ENCODE measurements around the gene TPTE.
"Not testable (repeated sequence)": the region's sequence is repeated elsewhere in the genome, so short reads cannot be mapped to it uniquely, and the experiment has no call there.

The TPTE gene

GRCh38 chr21:10521091-10521598 is at the start of gene TPTE:
TPTE (plus strand) TSS chr21:10521583; CDS start chr21:10538724, 17,141 bp downstream.
- DNase-seq: no peak

GRCh38 chr21:10471999-10472398 is 49.4 kb upstream of the TPTE start:
- not testable (repeated sequence) for DNase-seq

GRCh38 chr21:10477794-10478193 is 43.6 kb upstream of the TPTE start:
- not testable (repeated sequence) for DNase-seq

GRCh38 chr21:10479875-10480274 is 41.5 kb upstream of the TPTE start:
- not testable (repeated sequence) for DNase-seq

- DNase-seq: not testable (repeated sequence)
Measured at GRCh38 chr21:10484864-10485263, 36.5 kb upstream of the TPTE start.

GRCh38 chr21:10490453-10490852 is 30.9 kb upstream of the TPTE start:
- DNase-seq: not testable (repeated sequence)

GRCh38 chr21:10511116-10511515 is 10.3 kb upstream of the TPTE start:
- DNase-seq: no peak

GRCh38 chr21:10516889-10517288 is 4.5 kb upstream of the TPTE start:
- not testable (repeated sequence) for DNase-seq

- not testable (repeated sequence) for DNase-seq
Measured at GRCh38 chr21:10517904-10518303, 3.5 kb upstream of the TPTE start.

- DNase-seq: not testable (repeated sequence)
Measured at GRCh38 chr21:10521835-10522500, 585 bp downstream of the TPTE start.

GRCh38 chr21:10539956-10540355 is 18.6 kb downstream of the TPTE start:
- DNase-seq: no peak

- DNase-seq: not testable (repeated sequence)
Measured at GRCh38 chr21:10544376-10544775, 23.0 kb downstream of the TPTE start.

- not testable (repeated sequence) for DNase-seq
Measured at GRCh38 chr21:10547868-10548267, 26.5 kb downstream of the TPTE start.

GRCh38 chr21:10548331-10548954 is 27.1 kb downstream of the TPTE start:
- not testable (repeated sequence) for DNase-seq

- not testable (repeated sequence) for DNase-seq
Measured at GRCh38 chr21:10570803-10571202, 49.4 kb downstream of the TPTE start.

- DNase-seq: not testable (repeated sequence)
Measured at GRCh38 chr21:10574531-10575310, 53.3 kb downstream of the TPTE start.

- DNase-seq: no peak
Measured at GRCh38 chr21:10575311-10575667, 53.9 kb downstream of the TPTE start.

- not testable (repeated sequence) for DNase-seq
Measured at GRCh38 chr21:10578910-10579309, 57.5 kb downstream of the TPTE start.

- not testable (repeated sequence) for DNase-seq
Measured at GRCh38 chr21:10589115-10589514, 67.7 kb downstream of the TPTE start.

- not testable (repeated sequence) for DNase-seq
Measured at GRCh38 chr21:10607074-10607473, 85.7 kb downstream of the TPTE start.

- DNase-seq: not testable (repeated sequence)
Measured at GRCh38 chr21:10614285-10614684, 92.9 kb downstream of the TPTE start.

GRCh38 chr21:10616061-10616460 is 94.7 kb downstream of the TPTE start:
- DNase-seq: not testable (repeated sequence)

- no peak for DNase-seq
Measured at GRCh38 chr21:10616535-10616934, 95.2 kb downstream of the TPTE start.
